ENCODE data around the gene SLC2A11.

GRCh38 chr22:23815541-23816155 is 42.0 kb upstream of the SLC2A11 start:
- TF ChIP-seq CTCF (IDR thresholded peaks at IDR 0.05) (no peak), POLR2AphosphoS5 (IDR thresholded peaks at IDR 0.05) (no peak)

Measured in prostate gland (tissue), 2 donors.